B cell (primary cell): ENCODE results near the gene GPR62.

ENCODE experiments used
- EZH2 ChIP-seq: IDR thresholded peaks from 2 replicates; pipeline ENCODE4 v1.6.1; 2012; ENCODE audit warnings: borderline replicate concordance, low read depth, mild to moderate bottlenecking, moderate library complexity, low read length; ENCODE audit not compliant: insufficient read depth, poor library complexity, severe bottlenecking
- TF ChIP-seq, protein P1 (sequence below): fragments of 200-600 bp; IDR thresholded peaks from one replicate; pipeline ENCODE4 v1.8.0; 2022; ENCODE audit warnings: antibody characterized with exemption, mild to moderate bottlenecking

DNA sequence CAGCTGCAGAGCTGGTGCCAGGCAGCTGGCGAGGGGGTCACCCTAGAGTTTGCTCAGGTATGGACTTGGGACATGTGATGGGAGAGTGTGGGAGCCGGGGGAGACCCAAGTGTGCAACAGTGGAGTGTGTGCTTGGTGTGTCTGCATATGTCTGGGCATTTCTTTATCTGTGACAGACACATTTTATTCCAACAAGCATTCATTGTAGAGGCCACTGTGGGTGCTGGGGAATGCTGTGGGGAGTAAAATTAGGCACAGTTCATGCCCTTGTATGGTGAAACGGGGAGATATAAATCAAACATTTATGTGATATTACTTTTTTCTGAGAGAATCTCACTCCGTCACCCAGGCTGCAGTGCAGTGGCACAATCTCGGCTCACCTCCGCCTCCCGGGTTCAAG is 32.4 kb downstream of the GPR62 start:
- TF ChIP-seq, protein P1, sequence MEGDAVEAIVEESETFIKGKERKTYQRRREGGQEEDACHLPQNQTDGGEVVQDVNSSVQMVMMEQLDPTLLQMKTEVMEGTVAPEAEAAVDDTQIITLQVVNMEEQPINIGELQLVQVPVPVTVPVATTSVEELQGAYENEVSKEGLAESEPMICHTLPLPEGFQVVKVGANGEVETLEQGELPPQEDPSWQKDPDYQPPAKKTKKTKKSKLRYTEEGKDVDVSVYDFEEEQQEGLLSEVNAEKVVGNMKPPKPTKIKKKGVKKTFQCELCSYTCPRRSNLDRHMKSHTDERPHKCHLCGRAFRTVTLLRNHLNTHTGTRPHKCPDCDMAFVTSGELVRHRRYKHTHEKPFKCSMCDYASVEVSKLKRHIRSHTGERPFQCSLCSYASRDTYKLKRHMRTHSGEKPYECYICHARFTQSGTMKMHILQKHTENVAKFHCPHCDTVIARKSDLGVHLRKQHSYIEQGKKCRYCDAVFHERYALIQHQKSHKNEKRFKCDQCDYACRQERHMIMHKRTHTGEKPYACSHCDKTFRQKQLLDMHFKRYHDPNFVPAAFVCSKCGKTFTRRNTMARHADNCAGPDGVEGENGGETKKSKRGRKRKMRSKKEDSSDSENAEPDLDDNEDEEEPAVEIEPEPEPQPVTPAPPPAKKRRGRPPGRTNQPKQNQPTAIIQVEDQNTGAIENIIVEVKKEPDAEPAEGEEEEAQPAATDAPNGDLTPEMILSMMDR = no peak
- no peak for TF ChIP-seq EZH2
